HG02763 (cell line): Measurements from ENCODE around the gene PAM16.

ENCODE experiments used
- ATAC-seq: cut with Tn5 transposase; IDR thresholded peaks from one replicate; pipeline ENCODE4 v1.9.1; 2021; ENCODE audit warnings: mild to moderate bottlenecking, moderate library complexity; ENCODE audit not compliant: unreplicated experiment

PAM16 gene

GRCh38 chr16:4322121-4323052 is 28.7 kb downstream of the PAM16 start:
- ATAC-seq, result no peak

GRCh38 chr16:4321286-4322120 is 29.6 kb downstream of the PAM16 start:
- ATAC-seq, result no peak

- ATAC-seq, result no peak
These were observed 30.5 kb downstream of the PAM16 start for GRCh38 chr16:4320571-4321137.

GRCh38 chr16:4319454-4320421 is 31.4 kb downstream of the PAM16 start:
- no peak for ATAC-seq

GRCh38 chr16:4318967-4319366 is 32.2 kb downstream of the PAM16 start:
- ATAC-seq, result no peak

- no peak for ATAC-seq
These were observed 32.6 kb downstream of the PAM16 start for GRCh38 chr16:4318451-4318910.

GRCh38 chr16:4317532-4318450 is 33.3 kb downstream of the PAM16 start:
- ATAC-seq, result no peak

- no peak for ATAC-seq
These were observed 34.1 kb downstream of the PAM16 start for GRCh38 chr16:4316864-4317531.

- ATAC-seq, result no peak
These were observed 34.8 kb downstream of the PAM16 start for GRCh38 chr16:4316108-4316863.

- ATAC-seq, result no peak
These were observed 35.7 kb downstream of the PAM16 start, which contains the start of gene GLIS2 for GRCh38 chr16:4315186-4316107. GLIS2 (plus strand) TSS chr16:4316067; CDS start chr16:4332281, 16,214 bp downstream.

GRCh38 chr16:4314532-4315185 is 36.5 kb downstream of the PAM16 start:
- ATAC-seq, result no peak

- no peak for ATAC-seq
These were observed 37.3 kb downstream of the PAM16 start for GRCh38 chr16:4313563-4314531.

- ATAC-seq, result no peak
These were observed 41.3 kb downstream of the PAM16 start for GRCh38 chr16:4309833-4310266.

- no peak for ATAC-seq
These were observed 41.9 kb downstream of the PAM16 start for GRCh38 chr16:4309102-4309832.
